GM20000 (cell line): ENCODE data around the gene EMC8.

Source experiments
- DNase-seq: peaks from one replicate; pipeline ENCODE4 v3.0.0; 2012; ENCODE audit warnings: low spot score
- TF ChIP-seq, protein P1 (sequence below): IDR thresholded peaks from 2 replicates; pipeline ENCODE4 v1.5.1; 2012; ENCODE audit warnings: mild to moderate bottlenecking, control low read depth; ENCODE audit errors: extremely low read depth, missing control alignments

The EMC8 gene

DNA sequence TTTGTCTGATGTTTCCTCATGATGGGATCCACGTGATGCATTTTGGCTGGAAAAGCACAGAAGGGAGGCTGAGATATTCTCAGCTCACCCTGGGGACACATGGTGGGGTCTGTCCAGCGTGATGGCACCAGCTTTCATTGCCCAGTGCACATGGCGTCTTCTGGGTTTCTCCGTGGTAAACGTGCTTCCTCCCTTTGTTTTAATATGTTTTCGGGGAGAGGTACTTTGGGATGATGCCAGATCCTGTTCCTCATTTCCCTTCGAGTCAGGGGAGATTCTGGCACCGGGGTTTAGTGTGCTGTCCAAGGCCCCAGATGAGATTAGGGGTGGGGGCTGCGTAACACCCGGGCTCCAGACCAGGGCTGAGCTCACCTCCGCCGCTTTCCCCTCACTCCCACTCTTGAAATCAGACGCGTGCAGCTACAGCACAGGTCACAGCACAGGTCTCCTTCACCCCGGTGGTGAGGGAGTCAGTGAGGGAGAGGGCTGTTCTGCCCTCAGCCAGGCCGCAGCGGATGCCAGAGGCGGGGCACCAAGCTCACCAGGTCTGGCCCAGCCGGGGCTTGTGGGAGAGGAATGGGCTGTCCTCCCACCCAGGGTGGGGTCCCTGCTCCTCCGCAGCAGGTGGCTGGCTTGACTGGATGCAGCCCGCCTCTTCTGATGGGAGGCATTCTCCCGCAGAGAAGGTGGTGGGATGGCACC is 34.0 kb upstream of the EMC8 start:
- TF ChIP-seq, protein P1, sequence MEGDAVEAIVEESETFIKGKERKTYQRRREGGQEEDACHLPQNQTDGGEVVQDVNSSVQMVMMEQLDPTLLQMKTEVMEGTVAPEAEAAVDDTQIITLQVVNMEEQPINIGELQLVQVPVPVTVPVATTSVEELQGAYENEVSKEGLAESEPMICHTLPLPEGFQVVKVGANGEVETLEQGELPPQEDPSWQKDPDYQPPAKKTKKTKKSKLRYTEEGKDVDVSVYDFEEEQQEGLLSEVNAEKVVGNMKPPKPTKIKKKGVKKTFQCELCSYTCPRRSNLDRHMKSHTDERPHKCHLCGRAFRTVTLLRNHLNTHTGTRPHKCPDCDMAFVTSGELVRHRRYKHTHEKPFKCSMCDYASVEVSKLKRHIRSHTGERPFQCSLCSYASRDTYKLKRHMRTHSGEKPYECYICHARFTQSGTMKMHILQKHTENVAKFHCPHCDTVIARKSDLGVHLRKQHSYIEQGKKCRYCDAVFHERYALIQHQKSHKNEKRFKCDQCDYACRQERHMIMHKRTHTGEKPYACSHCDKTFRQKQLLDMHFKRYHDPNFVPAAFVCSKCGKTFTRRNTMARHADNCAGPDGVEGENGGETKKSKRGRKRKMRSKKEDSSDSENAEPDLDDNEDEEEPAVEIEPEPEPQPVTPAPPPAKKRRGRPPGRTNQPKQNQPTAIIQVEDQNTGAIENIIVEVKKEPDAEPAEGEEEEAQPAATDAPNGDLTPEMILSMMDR: no peak
- DNase-seq: no peak

DNA sequence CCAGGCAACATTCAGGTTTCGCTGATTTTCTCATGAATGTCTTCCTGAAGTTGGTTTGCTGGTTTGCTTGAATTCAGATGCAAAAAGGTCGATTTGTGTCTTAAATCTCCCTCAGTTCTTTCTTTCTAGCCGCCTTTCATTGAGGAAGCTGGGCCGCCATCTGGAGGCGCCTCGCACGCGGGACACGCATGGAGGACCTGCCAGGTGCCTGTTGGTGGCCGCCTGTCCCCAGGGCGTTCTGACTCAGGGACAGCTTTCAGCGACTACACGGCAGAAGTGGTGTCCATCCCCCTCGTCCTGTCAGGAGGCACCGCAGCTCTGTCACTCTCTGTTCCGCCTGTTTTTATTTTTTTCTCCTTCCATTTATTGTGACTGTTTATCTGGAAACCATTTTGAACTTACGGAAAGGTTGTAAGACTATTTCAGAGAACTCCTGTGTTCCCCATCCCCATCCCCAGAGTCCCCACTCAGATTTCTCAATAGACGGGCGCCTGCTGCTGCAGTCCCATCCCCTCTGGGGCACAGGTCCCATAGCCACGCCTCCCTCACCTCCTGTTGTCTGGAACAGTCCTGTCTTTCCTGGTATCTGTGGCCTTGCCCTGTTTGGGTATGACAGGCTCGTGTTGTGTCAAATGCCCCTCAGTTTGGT is 33.4 kb upstream of the EMC8 start:
- TF ChIP-seq, protein P1: peak; percentile 22
- DNase-seq: peak; percentile 77

DNA sequence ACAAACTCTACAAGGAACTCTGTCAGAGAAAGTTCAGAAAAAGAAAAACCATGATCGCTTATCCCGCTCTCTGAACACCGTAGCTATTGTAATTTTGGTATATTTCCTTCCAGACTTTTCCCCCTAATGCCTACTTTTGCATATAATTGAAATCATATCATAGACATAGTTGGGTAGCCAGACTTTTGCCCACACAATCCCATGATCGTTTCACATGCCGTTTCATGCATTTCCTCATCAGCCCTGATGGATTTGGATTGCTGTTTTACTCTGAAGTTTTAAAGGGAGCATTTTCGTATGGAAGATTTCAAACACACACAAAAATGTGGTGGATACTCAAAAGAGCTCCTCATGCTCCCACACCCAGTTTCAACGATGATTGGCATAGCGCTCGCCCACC is 31.5 kb upstream of the EMC8 start:
- TF ChIP-seq, protein P1: no peak
- no peak for DNase-seq

DNA sequence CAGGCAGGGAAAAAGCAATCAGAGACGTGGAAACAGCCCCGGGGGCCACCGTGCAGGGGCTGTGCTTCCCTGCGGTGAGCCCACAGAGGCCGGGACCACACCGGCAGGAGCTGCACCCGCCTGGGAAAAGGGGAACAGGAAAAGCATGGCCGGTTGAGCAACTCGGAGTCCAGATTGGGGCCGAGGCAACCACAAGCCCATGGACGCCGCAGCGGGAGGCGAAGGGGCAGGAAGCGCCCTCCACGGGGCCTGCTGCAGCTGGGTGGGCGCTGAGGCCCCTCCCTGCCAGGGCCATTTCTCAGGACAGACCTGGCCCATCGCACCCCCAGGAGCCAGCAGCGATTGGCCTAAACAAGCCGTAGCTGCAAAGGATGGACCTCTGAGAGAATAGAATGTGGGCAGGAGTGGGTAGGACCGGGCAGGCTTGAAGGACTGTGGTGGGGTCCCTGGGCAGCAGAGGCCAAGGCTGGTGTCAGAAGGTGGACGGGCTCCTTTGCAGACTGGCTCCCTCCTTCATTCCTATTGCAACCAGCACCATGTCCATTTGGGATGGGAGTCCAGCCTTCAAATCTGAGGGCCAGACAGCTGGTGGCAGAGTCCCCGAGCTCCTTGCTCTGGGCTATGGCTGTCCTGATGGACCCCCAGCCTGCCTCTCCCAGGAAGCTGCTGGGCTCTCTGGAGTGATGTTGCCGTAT is 30.6 kb upstream of the EMC8 start:
- no peak for DNase-seq
- TF ChIP-seq, protein P1: no peak

DNA sequence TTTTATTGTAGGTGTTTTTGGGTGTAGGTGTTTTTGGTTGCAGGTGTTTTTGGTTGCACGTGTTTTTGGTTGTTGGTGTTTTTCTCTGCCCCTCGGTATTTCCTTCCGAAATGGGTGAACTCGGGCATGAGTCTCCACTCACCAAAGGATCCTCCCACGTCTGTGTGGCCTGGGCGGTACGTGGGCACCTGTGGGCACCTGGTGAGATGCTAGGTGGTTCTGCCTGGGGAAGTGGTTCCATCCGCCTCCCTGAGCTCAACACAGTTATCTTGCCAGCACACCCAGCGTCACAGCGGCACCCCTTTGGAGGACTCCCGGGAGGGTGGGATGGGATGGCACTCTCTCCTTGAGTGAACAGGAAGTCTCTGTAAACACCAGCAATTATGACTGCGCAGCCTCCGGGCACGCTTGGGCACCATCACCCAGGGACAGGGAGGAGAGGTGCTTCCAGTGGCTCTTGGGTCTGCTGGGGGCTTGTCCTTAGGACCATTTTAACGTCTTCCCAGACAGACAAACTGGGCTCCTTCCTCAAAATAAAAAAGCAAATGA is 29.9 kb upstream of the EMC8 start:
- DNase-seq: no peak
- TF ChIP-seq, protein P1: no peak

DNA sequence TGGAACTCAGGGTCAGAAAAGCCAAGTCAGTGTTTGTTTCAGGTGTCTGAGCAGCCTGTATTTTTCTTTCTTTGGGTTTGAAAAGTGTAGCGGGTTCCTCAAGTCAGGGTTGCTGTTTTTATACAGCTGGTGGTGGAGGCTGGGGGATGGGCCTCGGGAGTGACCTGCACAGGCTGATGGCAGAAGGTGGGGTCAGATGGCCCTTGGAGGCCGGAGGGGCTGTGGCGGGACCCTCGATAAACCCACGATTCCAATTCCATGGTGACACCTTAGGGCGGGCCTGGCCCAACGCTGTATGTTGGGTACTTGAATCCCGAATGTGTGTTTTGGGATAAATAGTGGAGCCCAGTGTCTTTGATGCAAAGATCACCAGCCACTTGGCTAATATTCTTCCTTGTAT is 28.8 kb upstream of the EMC8 start:
- TF ChIP-seq, protein P1: no peak

More for the DNA sequence above, 28.8 kb upstream of the EMC8 start:
- no peak for DNase-seq
